ENCODE data around the gene CEACAM4.
"Not testable (repeated sequence)": the region's sequence is repeated elsewhere in the genome, so short reads cannot be mapped to it uniquely, and the experiment has no call there.

The CEACAM4 gene

GRCh38 chr19:41584931-41585330, 41.9 kb downstream of the CEACAM4 start:
- no peak for DNase-seq (ENCODE audit: low spot score)

GRCh38 chr19:41584260-41584810, 42.5 kb downstream of the CEACAM4 start:
- DNase-seq (ENCODE audit: low spot score): no peak

GRCh38 chr19:41582577-41583182, 44.2 kb downstream of the CEACAM4 start:
- DNase-seq (ENCODE audit: low spot score): not testable (repeated sequence)

GRCh38 chr19:41581068-41581467, 45.8 kb downstream of the CEACAM4 start:
- not testable (repeated sequence) for DNase-seq (ENCODE audit: low spot score)

- no peak for DNase-seq (ENCODE audit: low spot score)
These were observed 48.0 kb downstream of the CEACAM4 start for GRCh38 chr19:41578886-41579285.

GRCh38 chr19:41577833-41578232, 49.0 kb downstream of the CEACAM4 start:
- DNase-seq (ENCODE audit: low spot score): no peak

GRCh38 chr19:41577144-41577830, 49.6 kb downstream of the CEACAM4 start:
- DNase-seq (ENCODE audit: low spot score): no peak

GRCh38 chr19:41575998-41576397, 50.9 kb downstream of the CEACAM4 start, which contains the start of gene CEACAM21:
Gene CEACAM21 (plus strand): TSS chr19:41576166. CDS start chr19:41576275, 109 bp downstream.
- no peak for DNase-seq (ENCODE audit: low spot score)

GRCh38 chr19:41570639-41571112, 56.2 kb downstream of the CEACAM4 start:
- no peak for DNase-seq (ENCODE audit: low spot score)

- no peak for DNase-seq (ENCODE audit: low spot score)
These were observed 56.7 kb downstream of the CEACAM4 start for GRCh38 chr19:41570179-41570578.

GRCh38 chr19:41569481-41570150, 57.3 kb downstream of the CEACAM4 start:
- no peak for DNase-seq (ENCODE audit: low spot score)

Measured in left forelimb (tissue), 1 donor.